Mammary epithelial cell (primary cell): ENCODE results near the gene ISM1.

Experiments used
- EZH2 ChIP-seq: IDR thresholded peaks from 2 replicates; pipeline ENCODE4 v1.6.1; 2012; ENCODE audit warnings: low read length, inconsistent platforms, borderline replicate concordance
- TF ChIP-seq, protein P1 (sequence below), 2 donors: IDR thresholded peaks in 1 of 2; conservative IDR thresholded peaks in 1 of 2; 2 replicates each; pipeline ENCODE4 v1.5.1; 2011 to 2012; ENCODE audit warnings: inconsistent platforms in 2 of 2, low read length in 2 of 2, mild to moderate bottlenecking in 2 of 2, control low read depth in 1 of 2, low read depth in 1 of 2; ENCODE audit not compliant: insufficient read depth in 1 of 2; ENCODE audit errors: extremely low read depth in 1 of 2

DNA sequence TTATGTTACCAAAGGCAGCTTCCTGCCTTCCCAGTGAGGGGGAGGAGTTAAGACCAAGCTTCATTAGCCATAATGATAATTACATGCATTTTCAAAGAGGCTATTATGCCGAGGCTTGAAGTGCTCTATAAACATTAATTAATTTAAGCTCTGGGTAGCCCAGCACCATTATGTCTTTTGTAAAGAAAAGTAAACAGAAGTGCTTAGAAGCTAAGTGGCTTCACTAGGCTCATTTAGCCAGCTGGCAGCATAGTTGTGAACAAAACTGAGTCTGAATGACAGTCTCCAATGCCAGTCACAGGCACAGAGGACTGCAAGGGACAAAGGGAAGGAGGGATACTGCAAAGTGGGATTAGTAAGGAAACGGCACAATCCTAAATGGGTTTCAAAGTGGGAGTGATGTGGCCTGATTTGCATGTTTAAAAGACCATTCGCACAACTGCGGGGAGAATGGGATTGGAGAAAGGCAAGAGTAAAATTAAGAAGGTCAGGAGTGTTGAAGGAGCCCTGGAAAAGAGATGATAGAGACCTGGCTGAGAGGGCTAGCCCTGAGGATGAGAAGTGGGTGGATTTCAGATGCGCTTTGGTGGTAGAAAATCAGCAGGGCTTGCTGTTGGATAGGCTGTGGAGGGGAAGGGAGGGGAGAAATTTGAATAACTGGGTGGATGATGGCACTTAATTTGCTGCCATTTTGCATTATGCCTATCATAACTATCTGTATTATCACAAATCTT is 20.1 kb upstream of the ISM1 start:
- TF ChIP-seq, protein P1, sequence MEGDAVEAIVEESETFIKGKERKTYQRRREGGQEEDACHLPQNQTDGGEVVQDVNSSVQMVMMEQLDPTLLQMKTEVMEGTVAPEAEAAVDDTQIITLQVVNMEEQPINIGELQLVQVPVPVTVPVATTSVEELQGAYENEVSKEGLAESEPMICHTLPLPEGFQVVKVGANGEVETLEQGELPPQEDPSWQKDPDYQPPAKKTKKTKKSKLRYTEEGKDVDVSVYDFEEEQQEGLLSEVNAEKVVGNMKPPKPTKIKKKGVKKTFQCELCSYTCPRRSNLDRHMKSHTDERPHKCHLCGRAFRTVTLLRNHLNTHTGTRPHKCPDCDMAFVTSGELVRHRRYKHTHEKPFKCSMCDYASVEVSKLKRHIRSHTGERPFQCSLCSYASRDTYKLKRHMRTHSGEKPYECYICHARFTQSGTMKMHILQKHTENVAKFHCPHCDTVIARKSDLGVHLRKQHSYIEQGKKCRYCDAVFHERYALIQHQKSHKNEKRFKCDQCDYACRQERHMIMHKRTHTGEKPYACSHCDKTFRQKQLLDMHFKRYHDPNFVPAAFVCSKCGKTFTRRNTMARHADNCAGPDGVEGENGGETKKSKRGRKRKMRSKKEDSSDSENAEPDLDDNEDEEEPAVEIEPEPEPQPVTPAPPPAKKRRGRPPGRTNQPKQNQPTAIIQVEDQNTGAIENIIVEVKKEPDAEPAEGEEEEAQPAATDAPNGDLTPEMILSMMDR (conservative IDR thresholded peaks at IDR 0.05 in 1 of 2, IDR thresholded peaks at IDR 0.05 in 1 of 2; ENCODE audit: extremely low read depth in 1 of 2, insufficient read depth in 1 of 2, low read depth in 1 of 2, low read length in 2 of 2) = no peak
- no peak for TF ChIP-seq EZH2
